HG03095 (cell line): ENCODE measurements around the gene CC2D1B.
A peak's percentile ranks its signal among the peaks of the same experiment; 100 is the strongest.
"Not testable (repeated sequence)": the region's sequence is repeated elsewhere in the genome, so short reads cannot be mapped to it uniquely, and the experiment has no call there.

Experiments
- ATAC-seq: cut with Tn5 transposase; IDR thresholded peaks from one replicate; pipeline ENCODE4 v1.9.1; 2021; ENCODE audit warnings: moderate library complexity; ENCODE audit not compliant: unreplicated experiment

Gene CC2D1B

GRCh38 chr1:52365746-52366516 lies at the start of gene CC2D1B:
CC2D1B (minus strand) TSS chr1:52366205; CDS start chr1:52364620, 1,585 bp downstream.
- peak; percentile 88 for ATAC-seq

GRCh38 chr1:52414942-52415341 lies 48.9 kb upstream of the CC2D1B start:
- ATAC-seq: no peak

GRCh38 chr1:52413410-52413989 lies 47.5 kb upstream of the CC2D1B start:
- no peak for ATAC-seq

GRCh38 chr1:52404975-52405338 lies 39.0 kb upstream of the CC2D1B start:
- ATAC-seq: no peak

GRCh38 chr1:52404116-52404974 lies 38.3 kb upstream of the CC2D1B start, which contains the start of the genes ORC1 and PRPF38A:
ORC1 (minus strand) TSS chr1:52404423; CDS start chr1:52402223, 2,200 bp downstream.
PRPF38A (plus strand) TSS chr1:52404602; CDS start chr1:52404750, 148 bp downstream.
- peak; percentile 84 for ATAC-seq

- ATAC-seq: peak; percentile 33
Measured at GRCh38 chr1:52403566-52404115, 37.6 kb upstream of the CC2D1B start.

GRCh38 chr1:52402860-52403240 lies 36.8 kb upstream of the CC2D1B start:
- ATAC-seq: no peak

- no peak for ATAC-seq
Measured at GRCh38 chr1:52400131-52400530, 34.1 kb upstream of the CC2D1B start.

- ATAC-seq: no peak
Measured at GRCh38 chr1:52399629-52400028, 33.6 kb upstream of the CC2D1B start.

- ATAC-seq: no peak
Measured at GRCh38 chr1:52393174-52393573, 27.2 kb upstream of the CC2D1B start.

- no peak for ATAC-seq
Measured at GRCh38 chr1:52386458-52386857, 20.5 kb upstream of the CC2D1B start.

GRCh38 chr1:52385376-52385775 lies 19.4 kb upstream of the CC2D1B start:
- ATAC-seq: no peak

- not testable (repeated sequence) for ATAC-seq
Measured at GRCh38 chr1:52369851-52370250, 3.8 kb upstream of the CC2D1B start.

GRCh38 chr1:52368383-52369172 lies 2.6 kb upstream of the CC2D1B start:
- ATAC-seq: no peak

- ATAC-seq: no peak
Measured at GRCh38 chr1:52367272-52367671, 1.3 kb upstream of the CC2D1B start.

- ATAC-seq: no peak
Measured at GRCh38 chr1:52366517-52366827, 467 bp upstream of the CC2D1B start.

- ATAC-seq: no peak
Measured at GRCh38 chr1:52365071-52365745, 797 bp downstream of the CC2D1B start.

- no peak for ATAC-seq
Measured at GRCh38 chr1:52364235-52364839, 1.7 kb downstream of the CC2D1B start.

- no peak for ATAC-seq
Measured at GRCh38 chr1:52360595-52360968, 5.4 kb downstream of the CC2D1B start.
